GM12878 (cell line): ENCODE measurements around the gene OSM. TPM values are rescaled to one million over a fixed set of nuclear protein-coding genes. Genes with fewer than 3 reads are reported as not detected.

ENCODE experiments used
- BCL11A ChIP-seq: IDR thresholded peaks from 2 replicates; pipeline ENCODE4 v1.6.1; 2011; ENCODE audit warnings: low read depth, low read length
- CHD2 ChIP-seq: IDR thresholded peaks from 2 replicates; pipeline ENCODE4 v1.6.1; 2011; ENCODE audit warnings: low read depth, low read length, improper control_type of control experiment, borderline replicate concordance
- CREB1 ChIP-seq: IDR thresholded peaks from 2 replicates; pipeline ENCODE4 v1.6.1; 2012; ENCODE audit warnings: low read depth, mild to moderate bottlenecking, inconsistent platforms
- CREM ChIP-seq: IDR thresholded peaks from 2 replicates; pipeline ENCODE4 v1.6.1; 2014; ENCODE audit warnings: antibody characterized with exemption, low read depth
- DPF2 ChIP-seq: fragments of 450-650 bp; IDR thresholded peaks from 2 replicates; pipeline ENCODE4 v1.6.1; 2017; ENCODE audit warnings: mild to moderate bottlenecking
- E4F1 ChIP-seq: fragments of 450-650 bp; IDR thresholded peaks from 2 replicates; pipeline ENCODE4 v1.6.1; 2018; ENCODE audit warnings: borderline replicate concordance, mild to moderate bottlenecking; ENCODE audit not compliant: partially characterized antibody
- IRF3 ChIP-seq: fragments of 450-650 bp; IDR thresholded peaks from 2 replicates; pipeline ENCODE4 v1.6.1; 2014; ENCODE audit warnings: mild to moderate bottlenecking
- JUNB ChIP-seq: IDR thresholded peaks from 2 replicates; pipeline ENCODE4 v1.6.1; 2016; ENCODE audit warnings: antibody characterized with exemption, mild to moderate bottlenecking
- MXI1 ChIP-seq: fragments of 150-350 bp; IDR thresholded peaks from 2 replicates; pipeline ENCODE4 v1.6.1; 2011; ENCODE audit warnings: low read depth, mild to moderate bottlenecking, inconsistent platforms, low read length, improper control_type of control experiment
- NFIC ChIP-seq: IDR thresholded peaks from 2 replicates; pipeline ENCODE4 v1.6.1; 2012; ENCODE audit warnings: low read depth, mild to moderate bottlenecking, inconsistent platforms, low read length, moderate library complexity
- POLR2AphosphoS2 ChIP-seq: IDR thresholded peaks from 2 replicates; pipeline ENCODE4 v1.6.1; 2011; ENCODE audit warnings: low read depth, mild to moderate bottlenecking, low read length, improper control_type of control experiment, moderate library complexity
- POLR2AphosphoS5 ChIP-seq: IDR thresholded peaks from 2 replicates; pipeline ENCODE4 v1.6.1; 2011; ENCODE audit warnings: mild to moderate bottlenecking, low read length, inconsistent platforms
- PRDM15 ChIP-seq: fragments of 450-650 bp; formaldehyde crosslinking; IDR thresholded peaks from 2 replicates; pipeline ENCODE4 v1.4.0; 2020; ENCODE audit warnings: mild to moderate bottlenecking, moderate library complexity
- RAD51 ChIP-seq: fragments of 450-650 bp; IDR thresholded peaks from 2 replicates; pipeline ENCODE4 v1.6.1; 2016; ENCODE audit warnings: moderate library complexity, mild to moderate bottlenecking, inconsistent platforms
- RUNX3 ChIP-seq: IDR thresholded peaks from 2 replicates; pipeline ENCODE4 v1.6.1; 2012; ENCODE audit warnings: low read length, inconsistent platforms
- SMARCA5 ChIP-seq: fragments of 450-650 bp; IDR thresholded peaks from 2 replicates; pipeline ENCODE4 v1.6.1; 2017; ENCODE audit warnings: mild to moderate bottlenecking
- SREBF2 ChIP-seq: IDR thresholded peaks from 2 replicates; pipeline ENCODE4 v1.6.1; 2012; ENCODE audit warnings: mild to moderate bottlenecking, low read length
- SUZ12 ChIP-seq: fragments of 200-600 bp; sonication (generic); IDR thresholded peaks from one replicate; pipeline ENCODE4 v1.6.1; 2018; ENCODE audit warnings: antibody characterized with exemption, mild to moderate bottlenecking; ENCODE audit not compliant: unreplicated experiment
- TARDBP ChIP-seq: IDR thresholded peaks from 2 replicates; pipeline ENCODE4 v1.6.1; 2016; ENCODE audit warnings: borderline replicate concordance
- ZNF217 ChIP-seq: fragments of 450-650 bp; IDR thresholded peaks from 2 replicates; pipeline ENCODE4 v1.6.1; 2017; ENCODE audit warnings: antibody characterized with exemption, mild to moderate bottlenecking
- ZNF687 ChIP-seq: fragments of 450-650 bp; IDR thresholded peaks from 2 replicates; pipeline ENCODE4 v1.6.1; 2017; ENCODE audit warnings: mild to moderate bottlenecking, moderate library complexity
- polyA plus RNA-seq, 11 experiments: library from polyadenylated mRNA; depleted of rRNA in 4 of 11; unstranded in 6 of 11; stranded (reverse) in 5 of 11; fragments of >200 nt; fragmentation: Nextera tagmentation in 4 of 11; fragmentation: Illumina TruSeq in 1 of 11; extraction: Ambion mirVana in 4 of 11; extraction: Trizol in 1 of 11; gene quantifications; 1 replicate in 1 of 11; 2 replicates in 10 of 11; pipeline versions ENCODE4 v1.2.1 to v1.2.3, GENCODE V29; 2011 to 2016; ENCODE audit warnings: inconsistent platforms in 2 of 11, missing spikeins in 2 of 11, low read depth in 1 of 11
- total RNA-seq, 4 experiments: library from RNA; depleted of rRNA in 3 of 4; stranded (reverse); fragments of >200 nt in 3 of 4; fragmentation: Illumina TruSeq in 1 of 4; extraction: Trizol in 1 of 4; gene quantifications; 2 replicates each; pipeline versions ENCODE4 v1.2.1 to v1.2.3, GENCODE V29; 2013 to 2021

OSM gene
- total and polyA plus RNA-seq, 10 of the 15 experiments (the other 5 are each of a cell fraction or from before 2014, with no cell fraction given), result 0.06 to 1.4 (median 0.59) TPM

- TF ChIP-seq PRDM15 (no peak), IRF3 (no peak), RUNX3 (peak; percentile 83), ZNF217 (peak; percentile 67), RAD51 (no peak), ZNF687 (0 out of 2 replicates have a peak, but pooled peaks have one; percentile 49), POLR2AphosphoS2 (no peak; the same call in 1 of the 2 replicates), JUNB (no peak), DPF2 (no peak; the same call in 1 of the 2 replicates), CHD2 (no peak), POLR2AphosphoS5 (0 out of 2 replicates have a peak, but pooled peaks have one; percentile 7), E4F1 (no peak), BCL11A (no peak), TARDBP (no peak), CREM (no peak), NFIC (0 out of 2 replicates have a peak, but pooled peaks have one; percentile 21), MXI1 (no peak), SREBF2 (no peak), SUZ12 (no peak), CREB1 (no peak), SMARCA5 (peak; percentile 83)
These were observed 39.4 kb upstream of the OSM start (continued) for GRCh38 chr22:30305906-30306626.
